IMR-90 (cell line): ENCODE results near the gene RBKS. TPM values are rescaled to one million over a fixed set of nuclear protein-coding genes. Genes with fewer than 3 reads are reported as not detected.

Experiments used
- ATAC-seq: fragments of 200-7000 bp; cut with Tn5 transposase; 2 replicates; pipeline ENCODE4 v1.9.1; 2020; ENCODE audit warnings: low read depth, mild to moderate bottlenecking, moderate library complexity
- BruUV-seq: library from RNA; stranded (reverse); fragments of 400-500 nt; replicated peaks from 2 replicates; lab custom pipeline; 2021; lab: Mats Ljungman, UMichigan
- CTCF ChIA-PET: fragments of 300-600 bp; formaldehyde crosslinking; extraction: SDS; loops from one replicate; lab custom pipeline; 2021; ENCODE audit warnings: antibody characterized with exemption; lab: Yijun Ruan, JAX
- POLR2A ChIA-PET: fragments of 300-600 bp; sonication (Branson Sonifier 250); formaldehyde crosslinking; loops from one replicate; lab custom pipeline; 2022; ENCODE audit warnings: antibody characterized with exemption; ENCODE audit not compliant: unreplicated experiment; lab: Charles Lee
- DNase-seq: peaks from one replicate; pipeline ENCODE4 v3.0.0; 2013
- H2AFZ ChIP-seq: replicated peaks from 2 replicates; pipeline ENCODE3; 2013; ENCODE audit warnings: low read length, mild to moderate bottlenecking; ENCODE audit not compliant: poor library complexity
- H2AK5ac ChIP-seq: 2 replicates; pipeline ENCODE4 v1.6.1; 2013; ENCODE audit warnings: low read depth, low read length, inconsistent platforms
- H2AK9ac ChIP-seq: replicated peaks from 2 replicates; pipeline ENCODE3; 2013; ENCODE audit warnings: mild to moderate bottlenecking, low read depth, low read length, moderate library complexity; ENCODE audit not compliant: poor library complexity
- H2BK120ac ChIP-seq: 2 replicates; pipeline ENCODE4 v1.6.1; 2013; ENCODE audit warnings: low read depth, low read length, inconsistent platforms
- H2BK15ac ChIP-seq: 3 replicates; pipeline ENCODE4 v1.6.1; 2013; ENCODE audit warnings: low read depth, low read length, inconsistent platforms
- H2BK20ac ChIP-seq: 2 replicates; pipeline ENCODE4 v1.6.1; 2013; ENCODE audit warnings: low read depth, mild to moderate bottlenecking, inconsistent platforms, low read length, moderate library complexity
- H2BK5ac ChIP-seq: 2 replicates; pipeline ENCODE4 v1.6.1; 2013; ENCODE audit warnings: mild to moderate bottlenecking, low read depth, low read length, inconsistent platforms; ENCODE audit not compliant: poor library complexity, severe bottlenecking
- H3K14ac ChIP-seq: replicated peaks from 2 replicates; pipeline ENCODE4 v1.6.1; 2013; ENCODE audit warnings: low read depth, low read length, inconsistent platforms
- H3K18ac ChIP-seq: 2 replicates; pipeline ENCODE4 v1.6.1; 2013; ENCODE audit warnings: low read depth, low read length, control low read depth
- H3K23ac ChIP-seq: 2 replicates; pipeline ENCODE4 v1.6.1; 2013; ENCODE audit warnings: low read depth, low read length, inconsistent platforms
- H3K27ac ChIP-seq: 2 replicates; pipeline ENCODE4 v1.5.1; 2013; ENCODE audit warnings: mild to moderate bottlenecking, control low read depth, low read length; ENCODE audit not compliant: insufficient read depth
- H3K27me3 ChIP-seq: 2 replicates; pipeline ENCODE4 v1.6.1; 2013; ENCODE audit warnings: low read length; ENCODE audit not compliant: control insufficient read depth, insufficient read depth
- H3K36me3 ChIP-seq: 2 replicates; pipeline ENCODE4 v1.6.1; 2013; ENCODE audit warnings: low read length, mixed read lengths; ENCODE audit not compliant: control insufficient read depth, insufficient read depth
- H3K4ac ChIP-seq: 2 replicates; pipeline ENCODE4 v1.6.1; 2013; ENCODE audit warnings: low read depth, low read length, inconsistent platforms
- H3K4me1 ChIP-seq: 2 replicates; pipeline ENCODE4 v1.6.1; 2013; ENCODE audit warnings: low read length, mixed read lengths; ENCODE audit not compliant: control insufficient read depth, insufficient read depth
- H3K4me2 ChIP-seq: 2 replicates; pipeline ENCODE4 v1.6.1; 2013; ENCODE audit warnings: low read depth, mild to moderate bottlenecking, control low read depth, low read length, moderate library complexity
- H3K4me3 ChIP-seq: 2 replicates; pipeline ENCODE4 v1.5.1; 2013; ENCODE audit warnings: low read depth, mild to moderate bottlenecking, control low read depth, low read length, moderate library complexity; ENCODE audit not compliant: insufficient read depth
- H3K56ac ChIP-seq: 2 replicates; pipeline ENCODE4 v1.6.1; 2013; ENCODE audit warnings: low read length, inconsistent platforms; ENCODE audit not compliant: insufficient read depth; ENCODE audit errors: extremely low read depth
- H3K79me1 ChIP-seq, 2 experiments: 2 replicates each; pipeline ENCODE4 v1.6.1; 2013; ENCODE audit warnings: low read length in 2 of 2, inconsistent platforms in 1 of 2, low read depth in 1 of 2
- H3K9ac ChIP-seq: 2 replicates; pipeline ENCODE4 v1.6.1; 2013; ENCODE audit warnings: low read depth, low read length, control low read depth
- H3K9me1 ChIP-seq: 2 replicates; pipeline ENCODE4 v1.6.1; 2013; ENCODE audit warnings: low read length, inconsistent platforms; ENCODE audit not compliant: insufficient read depth
- H3K9me3 ChIP-seq: 2 replicates; pipeline ENCODE4 v1.6.1; 2013; ENCODE audit warnings: low read length; ENCODE audit not compliant: control insufficient read depth, insufficient read depth
- H4K20me1 ChIP-seq: 2 replicates; pipeline ENCODE4 v1.6.1; 2013; ENCODE audit warnings: low read length, inconsistent platforms; ENCODE audit not compliant: insufficient read depth
- H4K5ac ChIP-seq: 2 replicates; pipeline ENCODE4 v1.6.1; 2013; ENCODE audit warnings: mild to moderate bottlenecking, low read depth, low read length, control low read depth
- H4K8ac ChIP-seq, 2 experiments: 2 replicates each; pipeline ENCODE4 v1.6.1; 2013; ENCODE audit warnings: low read depth in 2 of 2, low read length in 2 of 2, control low read depth in 1 of 2, inconsistent platforms in 1 of 2
- H4K91ac ChIP-seq: 2 replicates; pipeline ENCODE4 v1.6.1; 2013; ENCODE audit warnings: low read depth, low read length, inconsistent platforms; ENCODE audit not compliant: insufficient read depth
- CHD1 ChIP-seq: IDR thresholded peaks from 2 replicates; pipeline ENCODE4 v1.6.1; 2012; ENCODE audit warnings: low read depth, low read length, improper control_type of control experiment
- CTCF ChIP-seq: conservative IDR thresholded peaks from 2 replicates; pipeline ENCODE4 v1.5.1; 2012; ENCODE audit warnings: mild to moderate bottlenecking, low read depth, low read length, improper control_type of control experiment
- ELK1 ChIP-seq: fragments of 150-350 bp; IDR thresholded peaks from 2 replicates; pipeline ENCODE4 v1.6.1; 2016; ENCODE audit warnings: low read depth, mild to moderate bottlenecking, low read length, moderate library complexity, borderline replicate concordance
- MAFK ChIP-seq: IDR thresholded peaks from 2 replicates; pipeline ENCODE4 v1.6.1; 2012; ENCODE audit warnings: low read depth, low read length, improper control_type of control experiment
- MAZ ChIP-seq: IDR thresholded peaks from 2 replicates; pipeline ENCODE4 v1.6.1; 2012; ENCODE audit warnings: low read depth, mild to moderate bottlenecking, low read length, improper control_type of control experiment, moderate library complexity, borderline replicate concordance
- POLR2A ChIP-seq: IDR thresholded peaks from 2 replicates; pipeline ENCODE4 v1.6.1; 2012; ENCODE audit warnings: mild to moderate bottlenecking, low read depth, low read length
- RAD21 ChIP-seq: IDR thresholded peaks from 2 replicates; pipeline ENCODE4 v1.6.1; 2012; ENCODE audit warnings: low read length, improper control_type of control experiment
- RCOR1 ChIP-seq: IDR thresholded peaks from 2 replicates; pipeline ENCODE4 v1.6.1; 2012; ENCODE audit warnings: mild to moderate bottlenecking, low read length, improper control_type of control experiment; ENCODE audit not compliant: insufficient replicate concordance
- RFX5 ChIP-seq: IDR thresholded peaks from 2 replicates; pipeline ENCODE4 v1.8.0; 2012; ENCODE audit warnings: low read depth, mild to moderate bottlenecking, low read length, moderate library complexity
- WGBS, 2 experiments: methylation state at CpG; one replicate each; pipeline versions ENCODE4 v1.1.5 to v1.1.7; 2013; ENCODE audit warnings: missing lambda C conversion rate in 2 of 2; ENCODE audit not compliant: insufficient read length in 1 of 2; ENCODE audit errors: extremely low coverage in 2 of 2; 5-methylcytosine and 5-hydroxymethylcytosine counted together
- dilution Hi-C: fragments of 300-500 bp; cut with HindIII; formaldehyde crosslinking; loops from one replicate; pipeline ENCODE4 v1.14.3; 2018; ENCODE audit warnings: low sequenced_read_pairs; ENCODE audit not compliant: unreplicated experiment
- in situ Hi-C: fragments of 300-500 bp; cut with MboI; formaldehyde crosslinking; loops from 3 replicates; pipeline ENCODE4 v1.14.3; 2019; ENCODE audit warnings: low sequenced_read_pairs, inconsistent platforms, mixed read lengths
- intact Hi-C: fragments of 100-400 bp; cut with micrococcal nuclease; formaldehyde crosslinking; loops from 2 replicates; pipeline ENCODE4 v1.10.0; 2022
- polyA plus RNA-seq, 3 experiments: library from polyadenylated mRNA; depleted of rRNA; stranded (reverse); fragments of >200 nt; gene quantifications; 2 replicates each; pipeline ENCODE4 v1.2.3, GENCODE V29; 2012; ENCODE audit warnings: low replicate concordance in 1 of 3
- total RNA-seq: library from RNA; depleted of rRNA; stranded (reverse); fragments of >200 nt; gene quantifications from 2 replicates; pipeline ENCODE4 v1.2.3, GENCODE V29; 2012

RBKS gene
- total and polyA plus RNA-seq, 2 of the 4 experiments (the other 2 are of a cell fraction): 1.1 to 1.4 TPM

- peak overlapping the region; percentile 95 for H2BK5ac ChIP-seq
- H3K9ac ChIP-seq: no peak overlapping the region
- H3K9me3 ChIP-seq: no peaks in the 10 kb centered on the region
- CTCF ChIA-PET: no interaction called here
- H3K4ac ChIP-seq: 0 out of 2 replicates have a peak overlapping the region, but pooled peaks have one; percentile 33
- H2AFZ ChIP-seq: no peak overlapping the region
- dilution Hi-C loops (no loop called here), in situ Hi-C loops (no loop called here), intact Hi-C loops (no loop called here)
- H2BK15ac ChIP-seq: peak overlapping the region; percentile 61; the same call in 1 of the 3 replicates
- no peak overlapping the region for H3K4me3 ChIP-seq
- H3K14ac ChIP-seq: 0 out of 2 replicates have a peak overlapping the region, but pooled peaks have one; percentile 16
- peak overlapping the region; percentile 4 to 59; a peak in 2 of 4 replicates for H4K8ac ChIP-seq
- peak overlapping the region; percentile 6; the same call in 1 of the 2 replicates for H4K5ac ChIP-seq
- BruUV-seq: no TSS peak
- H3K9me1 ChIP-seq: no peaks in the 10 kb centered on the region
- no peaks in the 10 kb centered on the region for H3K27me3 ChIP-seq
- WGBS, 2 experiments: no CpG with 5 or more reads among the region's 2 CpGs
- no peaks in the 10 kb centered on the region for H3K36me3 ChIP-seq
- peak overlapping the region; percentile 9; the same call in 1 of the 2 replicates for H3K18ac ChIP-seq
- DNase-seq: no peak
- H3K4me2 ChIP-seq: no peak overlapping the region
- H2AK5ac ChIP-seq: no peak overlapping the region
- POLR2A ChIA-PET: no interaction called here
- H2BK20ac ChIP-seq: 0 out of 2 replicates have a peak overlapping the region, but pooled peaks have one; percentile 68
- H4K91ac ChIP-seq: no peak overlapping the region
- H3K23ac ChIP-seq: peak overlapping the region; percentile 24; the same call in 1 of the 2 replicates
- H3K79me1 ChIP-seq: peaks cover under 1 to 4% of the 10 kb centered on the region in 2 experiments; a peak in 3 of 4 replicates
- H2BK120ac ChIP-seq: peak overlapping the region; percentile 62; the same call in 1 of the 2 replicates
- H3K56ac ChIP-seq: no peak overlapping the region
- H3K4me1 ChIP-seq: peaks cover 6% of the 10 kb centered on the region; the same call in 1 of the 2 replicates
- H2AK9ac ChIP-seq: no peak overlapping the region
- H3K27ac ChIP-seq: no peak overlapping the region
- no peaks in the 10 kb centered on the region for H4K20me1 ChIP-seq
- no peak for ATAC-seq
- TF ChIP-seq CTCF (no peak), ELK1 (no peak), RCOR1 (no peak), MAFK (no peak), CHD1 (no peak), MAZ (no peak), POLR2A (no peak), RAD21 (no peak), RFX5 (no peak)
Observed at GRCh38 chr2:27884601-27885000, 5.6 kb downstream of the RBKS start.
